HG03280 (cell line): ENCODE results near the gene NRTN.

Experiments used
- ATAC-seq: cut with Tn5 transposase; IDR thresholded peaks from one replicate; pipeline ENCODE4 v1.9.1; 2021; ENCODE audit warnings: mild to moderate bottlenecking, moderate library complexity; ENCODE audit not compliant: unreplicated experiment

Gene NRTN

DNA sequence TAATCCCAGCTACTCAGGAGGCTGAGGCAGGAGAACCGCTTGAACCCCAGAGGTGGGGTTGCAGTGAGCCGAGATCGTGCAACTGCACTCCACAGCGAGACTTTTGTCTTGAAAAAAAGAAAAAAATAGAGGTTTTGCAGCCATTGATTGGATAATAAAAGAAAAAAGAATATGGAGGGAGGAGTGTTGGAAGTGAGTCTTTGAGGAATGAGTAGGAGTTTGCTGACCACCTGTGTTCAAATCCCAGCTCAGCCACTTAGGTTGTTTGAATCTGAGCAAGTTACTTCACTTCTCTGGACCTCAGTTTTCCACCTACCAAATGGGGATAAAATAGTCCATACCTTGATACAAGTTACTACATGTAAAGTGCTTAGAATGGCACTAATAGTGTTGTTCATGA lies 6.2 kb downstream of the NRTN start:
- ATAC-seq, result no peak

DNA sequence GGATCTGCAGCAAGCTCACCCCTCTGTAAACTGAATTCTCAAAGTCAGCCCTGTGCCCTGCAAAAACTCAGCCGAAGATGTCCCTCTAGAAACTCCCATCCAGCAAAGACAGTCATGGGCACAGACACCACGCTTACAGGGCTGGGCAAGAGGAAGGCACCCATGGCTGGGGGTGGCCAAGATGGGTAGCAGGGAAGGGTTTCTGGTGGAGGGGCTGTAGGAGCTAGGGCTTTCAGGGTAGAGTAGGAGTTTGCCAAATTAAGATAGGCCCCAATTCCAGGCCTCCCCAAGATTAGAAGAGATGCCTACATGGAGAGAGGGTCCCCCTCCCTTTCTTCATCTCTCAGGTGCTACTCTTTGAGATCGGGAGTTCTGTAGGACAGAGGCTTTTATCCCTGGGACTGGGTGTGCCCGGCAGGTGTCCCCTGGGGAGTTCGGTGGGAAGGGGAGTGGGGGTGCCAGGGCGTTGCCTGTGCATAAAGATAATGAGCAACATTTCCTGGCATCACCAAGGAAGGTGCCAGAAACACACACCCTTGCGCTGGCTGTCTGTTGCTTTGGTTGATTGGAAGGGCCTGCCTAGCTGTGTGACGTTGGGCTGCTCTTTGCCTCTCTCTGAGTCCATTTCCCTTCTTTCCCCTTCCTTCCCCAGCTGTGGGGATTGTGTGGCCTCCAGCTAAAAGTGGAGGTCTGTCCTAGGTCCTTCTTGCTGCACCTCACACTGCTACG lies 9.4 kb downstream of the NRTN start:
- ATAC-seq, result no peak

DNA sequence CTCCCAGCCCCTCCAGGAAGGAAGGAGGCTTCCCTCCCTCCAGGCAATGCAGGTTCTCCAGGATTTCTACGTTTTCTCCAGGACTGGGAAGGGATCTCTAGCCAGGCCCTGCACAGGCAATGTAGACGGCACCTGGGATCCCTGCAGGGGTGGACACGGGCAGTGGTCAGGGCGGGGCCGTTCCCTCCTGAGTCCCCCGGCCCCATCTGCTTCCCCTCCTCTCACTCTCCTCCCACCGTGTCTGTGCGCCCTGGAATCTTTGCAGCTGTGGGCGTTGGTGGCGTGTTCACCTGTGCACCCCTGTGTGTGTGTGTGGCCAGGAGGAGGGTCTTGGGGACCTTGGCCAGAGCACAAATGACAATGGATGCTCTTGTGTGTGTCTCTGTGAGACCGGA lies 10.0 kb downstream of the NRTN start:
- ATAC-seq, result no peak

DNA sequence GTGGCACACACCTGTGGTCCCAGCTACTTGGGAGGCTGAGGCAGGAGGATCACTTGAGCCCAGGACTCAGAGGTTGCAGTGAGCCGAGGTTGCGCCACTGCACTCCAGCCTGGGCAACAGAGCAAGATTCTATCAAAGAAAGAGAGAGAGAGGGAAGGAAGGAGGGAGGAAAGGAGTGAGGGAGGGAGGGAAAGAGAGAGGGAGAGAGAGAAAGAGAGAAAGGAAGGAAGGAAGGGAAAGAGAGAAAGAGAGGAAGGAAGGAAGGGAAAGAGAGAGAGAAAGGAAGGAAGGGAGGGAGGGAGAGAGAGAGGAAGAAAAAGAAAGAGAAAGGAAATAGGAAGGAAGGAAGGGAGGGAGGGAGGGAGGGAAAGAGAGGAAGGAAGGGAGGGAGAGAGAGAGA lies 12.4 kb downstream of the NRTN start:
- ATAC-seq, result no peak

DNA sequence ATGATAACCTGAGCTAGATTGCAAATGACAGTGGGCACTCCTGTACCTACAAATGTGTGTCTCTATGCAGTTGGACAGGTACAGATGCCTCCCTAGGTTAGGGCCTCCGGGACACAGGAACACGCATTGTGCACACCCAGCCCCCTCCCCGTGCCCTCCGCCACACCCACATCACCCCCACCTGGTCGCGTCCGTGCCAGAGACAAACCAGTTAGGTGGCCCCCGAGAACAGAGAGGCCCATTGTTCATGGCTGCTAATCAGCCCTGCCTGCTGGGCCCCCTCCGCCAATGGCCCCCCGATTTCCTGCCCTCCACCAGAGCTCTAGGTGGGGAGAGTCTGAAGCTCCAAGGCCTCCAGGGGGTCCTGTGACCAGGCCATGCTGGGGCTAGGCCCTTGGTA lies 13.7 kb downstream of the NRTN start:
- no peak for ATAC-seq

DNA sequence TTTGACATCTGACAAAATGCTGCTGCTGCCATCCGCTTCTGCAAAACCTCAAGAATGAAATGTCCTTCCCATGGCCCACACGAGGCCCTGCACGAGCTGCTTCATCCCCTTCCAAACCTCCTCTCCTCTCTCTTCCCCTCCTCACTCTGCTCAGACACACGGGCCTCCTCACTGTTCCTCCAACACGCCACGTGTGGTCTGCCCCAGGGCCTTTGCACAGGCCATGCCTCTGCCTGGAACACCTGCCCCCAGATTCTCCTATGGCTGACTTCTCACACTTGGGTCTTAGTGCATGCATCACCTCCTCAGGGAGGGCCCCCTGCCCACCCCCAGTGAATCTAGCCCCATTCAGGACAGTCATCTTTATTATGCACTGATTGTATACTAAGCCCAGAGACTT lies 15.9 kb downstream of the NRTN start:
- ATAC-seq, result no peak

DNA sequence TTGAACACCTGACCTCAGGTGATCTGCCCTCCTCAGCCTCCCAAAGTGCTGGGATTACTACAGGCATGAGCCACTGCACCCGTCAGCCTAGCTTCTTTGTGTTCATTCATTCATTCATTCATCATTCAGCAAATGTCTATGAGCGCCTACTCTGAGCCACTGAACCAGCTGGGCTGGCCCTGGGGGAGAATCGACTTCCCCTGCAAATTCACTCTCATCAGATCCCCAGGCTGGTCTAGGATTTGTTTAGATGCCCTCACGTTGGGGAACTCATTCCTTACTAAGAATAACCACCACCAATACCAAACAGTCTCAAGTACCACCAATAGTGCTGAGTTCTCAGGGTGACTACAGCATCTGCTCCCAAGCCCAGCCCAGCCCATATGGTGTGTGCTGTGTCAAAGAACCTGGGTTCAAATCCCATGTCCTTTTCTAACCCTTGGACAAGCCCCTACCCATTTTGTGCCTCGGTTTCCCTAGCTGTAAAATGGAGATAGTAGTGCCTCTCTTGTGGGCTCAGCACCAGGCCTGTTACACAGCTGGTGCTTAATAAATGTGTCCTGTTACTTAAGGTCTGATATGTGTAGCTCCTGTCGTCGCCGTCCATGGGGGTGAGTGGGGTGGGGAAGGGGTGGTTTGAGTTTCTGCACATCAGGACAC lies 16.8 kb downstream of the NRTN start:
- no peak for ATAC-seq

DNA sequence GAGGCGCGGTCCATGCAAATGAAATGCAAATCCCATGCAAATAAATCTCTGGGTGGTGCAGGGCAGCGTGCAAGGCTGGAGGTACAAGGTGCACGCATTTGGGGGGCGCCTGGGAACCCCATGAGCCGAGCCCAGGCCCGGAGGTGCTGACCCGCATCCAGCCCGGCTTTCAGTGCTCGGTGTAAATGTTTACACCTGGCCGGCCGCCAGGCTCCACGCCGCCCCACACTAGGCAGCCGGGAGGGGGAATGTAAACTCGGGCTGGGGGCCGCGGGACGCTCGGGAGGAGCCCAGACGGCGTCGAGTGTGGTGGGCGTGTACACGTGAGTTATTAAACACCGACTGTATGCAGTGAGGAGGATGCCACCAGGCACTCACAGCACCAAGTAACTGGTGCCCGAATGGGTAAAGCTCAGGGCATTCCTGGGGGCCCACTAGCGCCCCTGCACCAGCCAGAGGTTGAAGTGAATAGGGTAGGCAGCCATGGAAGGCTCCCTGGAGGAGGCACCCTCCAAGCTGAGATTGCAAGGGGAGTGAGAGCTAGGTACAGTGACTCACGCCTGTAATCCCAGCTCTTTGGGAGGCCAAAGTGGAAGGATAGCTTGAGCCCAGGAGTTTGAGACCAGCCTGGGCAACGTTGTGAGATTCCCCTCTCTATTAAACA lies 17.4 kb downstream of the NRTN start:
- ATAC-seq, result no peak

DNA sequence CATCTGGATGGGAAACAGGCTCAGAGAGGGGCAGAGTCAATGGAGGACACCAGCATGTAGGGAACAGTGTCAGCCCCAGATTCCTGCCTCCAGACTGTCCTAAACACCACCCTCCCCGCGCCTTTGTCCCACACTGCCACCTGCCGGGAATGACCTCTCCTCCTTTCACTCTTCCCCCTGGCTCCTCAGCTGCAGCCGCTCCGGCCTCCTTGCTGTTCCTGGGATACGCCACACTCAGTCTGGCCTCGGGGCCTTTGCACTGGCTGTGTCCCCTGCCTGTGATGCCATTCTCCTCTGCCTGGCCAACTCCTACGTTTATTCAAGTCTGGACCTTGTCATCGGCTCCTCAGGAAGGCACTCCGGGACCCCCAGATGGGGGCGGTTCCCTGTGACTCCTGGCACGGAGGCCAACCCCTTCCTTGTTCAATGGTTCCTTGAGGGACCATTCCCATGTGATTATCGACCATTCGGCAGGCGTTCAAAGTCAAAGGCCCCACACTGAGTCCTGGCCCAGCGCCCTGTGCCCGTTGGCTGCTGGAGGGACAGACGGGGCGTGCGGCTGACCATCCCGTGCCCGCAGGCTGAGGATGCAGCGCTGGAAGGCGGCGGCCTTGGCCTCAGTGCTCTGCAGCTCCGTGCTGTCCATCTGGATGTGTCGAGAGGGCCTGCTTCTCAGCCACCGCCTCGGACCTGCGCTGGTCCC lies 18.9 kb downstream of the NRTN start:
- ATAC-seq, result no peak

DNA sequence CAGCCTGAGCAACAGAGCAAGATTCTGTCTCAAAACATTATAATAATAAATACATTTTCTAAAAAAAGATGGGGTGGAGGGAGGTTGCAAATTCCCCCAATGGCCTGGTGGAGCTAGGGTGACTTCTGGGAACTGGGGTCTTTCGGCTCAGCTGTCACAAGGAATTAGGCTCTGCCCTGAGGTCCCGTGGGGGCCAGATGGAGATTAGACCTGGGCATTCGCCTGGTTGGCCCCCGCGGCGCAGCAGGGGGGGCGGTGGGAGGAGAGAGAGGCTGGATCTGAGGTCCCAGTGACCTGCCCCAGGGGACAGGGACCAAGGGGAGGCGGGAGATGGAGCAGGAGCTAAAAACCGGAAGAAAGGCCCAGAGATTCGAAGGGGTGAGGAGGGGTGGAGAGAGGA lies 19.9 kb downstream of the NRTN start:
- no peak for ATAC-seq

DNA sequence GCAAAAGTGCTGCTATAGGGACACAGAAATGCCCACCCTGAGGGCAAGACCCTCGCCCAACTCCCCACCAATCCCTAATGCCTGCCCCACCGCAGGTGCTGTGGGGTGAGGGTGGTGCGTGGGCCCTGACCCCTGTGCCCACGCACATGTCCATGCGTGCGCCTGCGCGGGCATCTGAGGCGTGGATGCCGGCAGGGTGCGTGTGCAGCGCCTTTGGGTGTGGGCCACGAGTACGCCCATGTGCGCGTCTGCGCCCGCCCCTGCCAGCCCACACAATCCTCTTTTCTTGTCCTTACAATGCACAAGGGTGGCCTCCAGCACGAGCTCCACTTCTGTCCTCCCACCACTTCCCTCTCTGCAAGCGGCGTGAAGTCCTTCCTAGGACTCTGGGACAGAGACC lies 20.3 kb downstream of the NRTN start:
- no peak for ATAC-seq

DNA sequence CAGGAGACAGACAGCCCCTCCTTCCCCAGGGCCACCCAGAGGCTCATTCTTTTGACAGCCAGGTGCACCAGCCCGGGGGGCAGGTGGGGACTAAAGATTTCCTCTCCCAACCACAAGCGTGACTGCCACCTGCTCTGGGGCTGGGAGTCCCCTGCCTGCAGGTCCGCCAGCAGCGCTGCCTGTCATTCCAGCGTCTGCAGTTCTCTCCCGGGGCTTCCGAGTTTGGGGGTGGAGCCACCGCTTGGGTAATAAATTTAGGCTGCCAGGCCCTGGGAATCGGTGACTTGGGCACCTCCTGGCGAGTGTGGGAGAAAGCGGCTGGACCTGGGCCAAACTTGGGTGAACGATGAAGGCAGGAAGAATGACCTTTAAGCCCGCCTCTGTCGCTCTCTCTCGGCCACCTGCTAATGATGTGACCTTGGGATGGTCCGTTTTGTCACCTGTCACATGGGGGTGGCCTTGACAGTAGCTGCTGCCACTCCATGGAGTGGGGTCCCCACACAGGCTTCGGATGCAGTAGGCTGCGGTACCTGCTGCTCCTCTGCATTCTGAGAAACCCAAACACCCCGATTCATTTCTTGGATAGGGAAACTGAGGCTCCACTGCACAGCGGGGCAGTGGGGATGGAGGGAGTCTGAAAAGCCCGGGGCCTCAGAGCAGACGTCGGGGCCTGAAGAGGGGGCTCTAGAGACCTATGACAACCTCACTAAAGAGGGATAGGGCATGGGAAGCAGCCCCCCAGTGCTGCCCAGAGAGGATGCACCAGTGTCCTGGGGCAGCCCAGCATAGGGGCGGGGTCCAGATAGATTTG lies 21.9 kb downstream of the NRTN start:
- ATAC-seq, result no peak

DNA sequence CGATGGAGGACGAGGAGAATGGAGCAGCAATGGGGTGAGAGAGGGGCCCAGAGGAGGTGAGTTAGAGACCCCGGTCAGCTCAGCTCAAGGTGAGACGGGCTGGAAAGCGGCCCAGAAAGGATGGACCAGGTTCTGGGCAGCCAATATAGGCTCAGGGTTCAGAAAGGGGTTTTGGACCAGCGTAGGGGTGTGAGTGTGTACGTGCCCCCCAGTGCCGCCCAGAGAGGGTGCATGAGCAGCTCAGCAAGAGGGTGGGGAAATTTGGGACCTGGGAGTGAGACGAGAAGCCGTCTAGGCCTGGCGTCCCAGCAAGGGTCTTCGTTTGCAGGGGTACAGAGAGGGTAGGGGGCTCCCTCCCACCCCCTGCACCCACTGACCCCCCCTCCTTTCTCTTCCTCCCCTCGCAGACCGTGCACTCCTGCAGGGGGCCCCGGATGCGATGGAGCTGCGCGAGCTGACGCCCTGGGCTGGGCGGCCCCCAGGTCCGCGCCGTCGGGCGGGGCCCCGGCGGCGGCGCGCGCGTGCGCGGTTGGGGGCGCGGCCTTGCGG lies 22.5 kb downstream of the NRTN start:
- ATAC-seq, result no peak

DNA sequence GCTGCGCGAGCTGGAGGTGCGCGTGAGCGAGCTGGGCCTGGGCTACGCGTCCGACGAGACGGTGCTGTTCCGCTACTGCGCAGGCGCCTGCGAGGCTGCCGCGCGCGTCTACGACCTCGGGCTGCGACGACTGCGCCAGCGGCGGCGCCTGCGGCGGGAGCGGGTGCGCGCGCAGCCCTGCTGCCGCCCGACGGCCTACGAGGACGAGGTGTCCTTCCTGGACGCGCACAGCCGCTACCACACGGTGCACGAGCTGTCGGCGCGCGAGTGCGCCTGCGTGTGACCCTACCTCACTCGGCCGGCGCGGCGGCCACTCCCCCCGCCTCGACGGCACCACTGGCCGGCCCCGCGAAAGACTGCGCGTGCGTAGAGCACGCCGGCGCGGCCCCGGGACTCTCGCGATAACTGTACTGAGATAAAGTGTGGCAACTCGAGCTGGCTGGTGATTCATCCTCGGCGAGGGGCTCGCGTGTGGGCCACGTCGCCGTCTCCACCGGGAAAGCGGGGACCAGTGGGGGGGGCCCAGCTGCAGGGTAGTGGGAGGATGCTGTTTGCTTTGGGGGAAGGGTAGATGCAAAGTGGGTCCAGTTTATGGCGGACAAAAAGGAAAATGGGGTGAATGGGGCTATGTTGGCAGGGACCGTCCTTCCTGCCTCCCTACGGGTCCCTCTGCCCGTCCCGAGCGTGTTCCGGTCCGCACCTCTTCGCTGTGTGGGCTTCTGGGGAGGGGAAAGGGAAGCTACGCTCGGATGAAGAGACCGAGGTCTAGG lies 23.2 kb downstream of the NRTN start:
- ATAC-seq, result peak; percentile 71

DNA sequence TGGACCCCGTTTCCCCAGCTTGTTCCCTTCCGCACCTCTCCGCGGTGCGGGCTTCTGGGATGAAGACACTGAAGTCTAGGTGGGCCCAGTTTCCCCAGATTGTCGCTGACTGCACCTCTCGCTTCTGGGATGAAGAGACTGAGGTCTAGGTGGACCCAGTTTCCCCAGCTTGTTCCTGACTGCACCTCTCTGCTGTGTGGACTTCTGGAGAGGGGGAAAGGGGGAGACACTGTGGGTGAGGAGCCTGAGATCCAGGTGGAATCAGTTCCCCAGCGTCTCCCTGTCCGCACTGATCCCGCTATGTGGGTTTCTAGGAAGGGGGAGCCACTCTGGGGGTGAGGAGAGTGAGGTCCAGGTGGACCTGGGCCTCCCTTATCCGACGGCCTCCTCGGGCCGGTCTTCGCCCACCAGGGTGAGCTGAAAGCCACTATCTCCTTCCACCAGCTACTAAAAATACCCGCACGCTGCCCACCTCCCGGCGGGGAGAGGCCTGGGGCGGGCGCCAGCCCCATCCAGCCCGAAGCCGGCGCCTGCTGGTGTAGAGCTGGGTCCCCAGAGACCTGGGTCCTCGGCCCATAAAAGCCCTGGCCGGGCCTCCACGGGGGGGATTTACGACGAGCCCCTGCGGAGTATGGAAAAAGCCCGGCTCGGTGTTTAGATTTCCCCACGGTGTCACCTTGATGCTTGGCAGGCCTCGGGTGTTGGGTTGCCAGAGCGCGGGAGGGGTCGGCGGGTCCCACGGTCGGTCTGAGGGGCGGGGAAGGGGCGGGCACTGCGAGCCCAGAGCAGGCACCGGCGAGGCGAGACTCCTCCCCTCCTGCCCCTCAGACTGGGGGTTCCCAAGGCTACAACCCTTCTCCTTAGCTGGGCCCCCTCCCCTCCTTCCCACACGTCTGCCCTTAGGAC lies 24.0 kb downstream of the NRTN start:
- ATAC-seq, result no peak

DNA sequence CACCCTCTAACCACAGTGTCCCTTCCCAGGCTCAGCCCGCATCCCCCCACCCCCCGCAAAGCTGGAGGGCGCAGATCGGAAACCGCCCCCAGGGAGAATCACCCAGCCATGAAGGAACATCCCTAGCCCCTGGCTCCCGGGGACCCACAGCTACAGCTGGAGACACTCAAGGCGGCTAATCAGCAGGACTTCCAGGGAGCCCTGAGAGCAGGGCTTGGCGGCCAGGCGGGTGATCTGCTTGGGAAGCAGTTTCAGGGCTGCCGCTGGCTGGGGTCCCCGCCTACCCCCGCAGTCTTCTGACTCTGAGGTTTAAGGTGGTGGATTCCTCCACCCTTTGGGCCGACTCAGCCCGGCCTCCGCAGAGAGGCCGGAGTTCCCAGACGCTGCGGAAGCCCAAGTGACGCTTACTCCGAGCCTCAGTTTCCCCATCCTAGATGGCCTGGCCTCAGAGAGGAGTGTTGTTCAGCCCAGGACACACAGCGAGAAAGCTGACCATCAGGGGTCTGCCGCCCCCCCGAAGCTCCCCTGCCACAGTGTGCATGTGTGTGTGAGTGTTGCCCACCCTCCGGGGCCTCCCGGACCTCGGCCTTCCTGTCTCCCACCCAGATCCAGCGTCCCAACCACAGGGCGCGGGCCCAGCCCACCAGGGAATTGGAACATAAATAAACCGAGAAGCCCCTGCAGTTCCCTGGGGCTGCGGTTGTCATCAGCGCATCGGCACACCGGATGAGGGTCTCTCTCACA lies 24.9 kb downstream of the NRTN start:
- ATAC-seq, result no peak

DNA sequence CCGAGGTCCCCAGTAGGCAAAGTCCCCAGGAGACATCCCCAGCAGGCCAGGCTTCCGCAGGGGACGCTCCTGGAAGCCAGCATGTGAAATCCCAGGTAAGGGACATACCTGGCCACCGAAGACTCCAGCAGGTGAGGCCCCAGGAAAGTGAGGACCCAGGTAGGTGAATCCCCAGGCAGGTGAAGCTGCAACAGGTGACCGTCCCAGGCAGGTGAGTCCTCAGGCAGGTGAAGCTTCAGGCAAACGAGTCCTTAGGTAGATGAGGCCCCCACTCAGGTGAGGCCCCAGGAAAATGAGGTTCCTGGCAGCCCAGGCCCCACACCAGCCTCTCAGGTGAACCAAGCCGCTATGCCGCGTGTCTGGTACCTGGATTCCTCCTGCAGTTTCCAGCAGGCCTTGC lies 26.3 kb downstream of the NRTN start:
- ATAC-seq, result no peak

DNA sequence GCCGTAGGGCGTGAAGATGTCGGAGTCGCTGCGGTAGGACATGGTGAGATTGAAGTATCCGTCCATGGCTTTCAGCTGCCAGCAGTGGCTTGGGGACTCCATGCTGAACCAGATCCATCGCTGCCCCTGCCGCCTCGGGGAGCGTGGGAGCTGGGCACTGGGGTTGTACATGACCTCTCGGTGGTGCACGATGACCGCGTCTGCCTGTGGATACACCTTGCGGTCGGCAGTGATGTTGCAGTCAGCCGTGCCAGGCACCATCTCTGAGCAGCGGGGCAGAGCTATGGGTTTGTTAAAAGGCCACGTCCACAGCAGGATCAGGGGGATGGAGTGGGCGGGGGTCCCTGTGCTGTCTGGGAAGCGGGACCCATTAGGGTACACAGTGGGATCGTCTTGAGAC lies 27.2 kb downstream of the NRTN start:
- ATAC-seq, result no peak
